Testis (tissue), 3 donors: ENCODE data around the gene SGSM2. TPM values are rescaled to one million over a fixed set of nuclear protein-coding genes. Genes with fewer than 3 reads are reported as not detected.

ENCODE experiments used
- DNase-seq: peaks from one replicate; pipeline ENCODE4 v3.0.0-alpha.2; 2019
- H3K27ac ChIP-seq, 2 donors: fragments of 200-600 bp; sonication (generic); one replicate each; pipeline ENCODE4 v1.5.1; 2019
- H3K27me3 ChIP-seq: fragments of 200-600 bp; sonication (generic); one replicate; pipeline ENCODE4 v1.5.1; 2019
- H3K36me3 ChIP-seq: fragments of 200-600 bp; sonication (generic); one replicate; pipeline ENCODE4 v1.5.1; 2017; ENCODE audit warnings: low read depth; ENCODE audit errors: missing control alignments
- H3K4me1 ChIP-seq: fragments of 200-600 bp; sonication (generic); one replicate; pipeline ENCODE4 v1.5.1; 2019
- H3K4me3 ChIP-seq, 2 donors: fragments of 200-600 bp; sonication (generic); one replicate each; pipeline ENCODE4 v1.5.1; 2017 to 2019
- H3K9me3 ChIP-seq: fragments of 200-600 bp; sonication (generic); one replicate; pipeline ENCODE4 v1.5.1; 2017
- POLR2A ChIP-seq: fragments of 450-650 bp; IDR thresholded peaks from one replicate; pipeline ENCODE4 v1.6.1; 2017; ENCODE audit warnings: antibody characterized with exemption, mild to moderate bottlenecking, moderate library complexity
- WGBS, 2 donors: methylation state at CpG; one replicate each; pipeline ENCODE4 v1.1.5; 2018; 5-methylcytosine and 5-hydroxymethylcytosine counted together
- intact Hi-C: fragments of 100-400 bp; cut with DNase I; formaldehyde crosslinking; loops from one replicate; pipeline ENCODE4 v1.15.1; 2023; ENCODE audit warnings: low total_unique reads
- polyA plus RNA-seq: library from polyadenylated mRNA; stranded (reverse); fragments of 350-450 nt; fragmentation: Illumina TruSeq; extraction: RNeasy Lipid Tissue Mini Kit (QIAGEN cat#74804); gene quantifications from one replicate; pipeline ENCODE4 v1.2.3, GENCODE V29; 2014; ENCODE audit warnings: low read depth, low replicate concordance; ENCODE audit not compliant: insufficient read depth
- total RNA-seq, 2 donors: library from RNA; depleted of rRNA; stranded (reverse); fragments of >200 nt; gene quantifications; one replicate each; pipeline ENCODE4 v1.2.3, GENCODE V29; 2016
- TF ChIP-seq, protein P1 (sequence below), 3 experiments: fragments of 450-650 bp in 2 of 3; fragments of 200-600 bp in 1 of 3; sonication (generic) in 1 of 3; IDR thresholded peaks; one replicate each; pipeline ENCODE4 v1.5.1; 2016 to 2019; ENCODE audit warnings: antibody characterized with exemption in 3 of 3, mild to moderate bottlenecking in 2 of 3, moderate library complexity in 1 of 3

Gene SGSM2
- total and polyA plus RNA-seq, 3 donors from 2014 or later: 54.1 to 88.9 (median 80.5) TPM

DNA sequence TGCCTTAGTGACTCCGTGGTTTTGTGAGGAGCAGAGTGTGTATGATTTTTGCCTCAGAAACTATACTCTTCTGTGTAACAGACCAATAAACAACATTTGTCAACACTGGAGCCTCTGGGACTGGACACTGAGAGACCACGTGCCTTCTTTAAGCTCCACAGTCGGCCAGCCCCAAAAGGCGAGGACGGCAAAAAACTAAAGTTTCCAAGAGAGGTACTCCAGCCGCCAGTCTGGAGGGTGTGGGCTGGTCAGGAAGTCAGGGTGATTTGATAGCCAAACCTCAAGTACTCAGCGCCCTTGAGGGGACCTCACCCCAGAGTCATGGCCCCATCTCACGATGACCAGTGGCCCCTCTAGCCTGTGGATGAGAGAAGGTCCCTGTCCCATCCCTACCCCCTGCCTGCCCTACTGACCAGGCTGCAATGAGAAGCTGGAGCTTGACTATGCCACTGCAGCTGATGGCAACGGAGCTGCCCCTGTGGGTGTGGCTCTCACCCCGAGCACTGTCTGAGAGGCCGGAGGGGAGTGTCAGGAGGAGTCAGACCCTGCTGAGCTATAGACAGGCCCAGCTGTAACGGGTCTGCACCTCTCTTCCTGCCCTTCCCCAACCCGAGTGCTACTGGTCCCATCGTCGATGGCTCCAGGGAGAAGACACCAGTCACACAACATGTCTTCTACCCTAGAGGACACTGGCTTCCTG, 43.8 kb downstream of the SGSM2 start:
- DNase-seq: no peak
- no peak overlapping the region for H3K27ac ChIP-seq
- H3K4me3 ChIP-seq: no peak overlapping the region
- no peaks in the 10 kb centered on the region for H3K27me3 ChIP-seq
- intact Hi-C loops: loop anchor here (5.0 kb wide), 1 partner anchor 36 kb away; no protein-coding TSS in a partner anchor
- H3K9me3 ChIP-seq: no peaks in the 10 kb centered on the region
- TF ChIP-seq, protein P1, sequence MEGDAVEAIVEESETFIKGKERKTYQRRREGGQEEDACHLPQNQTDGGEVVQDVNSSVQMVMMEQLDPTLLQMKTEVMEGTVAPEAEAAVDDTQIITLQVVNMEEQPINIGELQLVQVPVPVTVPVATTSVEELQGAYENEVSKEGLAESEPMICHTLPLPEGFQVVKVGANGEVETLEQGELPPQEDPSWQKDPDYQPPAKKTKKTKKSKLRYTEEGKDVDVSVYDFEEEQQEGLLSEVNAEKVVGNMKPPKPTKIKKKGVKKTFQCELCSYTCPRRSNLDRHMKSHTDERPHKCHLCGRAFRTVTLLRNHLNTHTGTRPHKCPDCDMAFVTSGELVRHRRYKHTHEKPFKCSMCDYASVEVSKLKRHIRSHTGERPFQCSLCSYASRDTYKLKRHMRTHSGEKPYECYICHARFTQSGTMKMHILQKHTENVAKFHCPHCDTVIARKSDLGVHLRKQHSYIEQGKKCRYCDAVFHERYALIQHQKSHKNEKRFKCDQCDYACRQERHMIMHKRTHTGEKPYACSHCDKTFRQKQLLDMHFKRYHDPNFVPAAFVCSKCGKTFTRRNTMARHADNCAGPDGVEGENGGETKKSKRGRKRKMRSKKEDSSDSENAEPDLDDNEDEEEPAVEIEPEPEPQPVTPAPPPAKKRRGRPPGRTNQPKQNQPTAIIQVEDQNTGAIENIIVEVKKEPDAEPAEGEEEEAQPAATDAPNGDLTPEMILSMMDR (IDR thresholded peaks at IDR 0.05): no peak
- TF ChIP-seq POLR2A: no peak
- no peaks in the 10 kb centered on the region for H3K36me3 ChIP-seq
- WGBS, 2 donors: 76 to 79% methylated on average over 9 to 15 of the region's 15 CpGs
- peaks cover 20% of the 10 kb centered on the region for H3K4me1 ChIP-seq

DNA sequence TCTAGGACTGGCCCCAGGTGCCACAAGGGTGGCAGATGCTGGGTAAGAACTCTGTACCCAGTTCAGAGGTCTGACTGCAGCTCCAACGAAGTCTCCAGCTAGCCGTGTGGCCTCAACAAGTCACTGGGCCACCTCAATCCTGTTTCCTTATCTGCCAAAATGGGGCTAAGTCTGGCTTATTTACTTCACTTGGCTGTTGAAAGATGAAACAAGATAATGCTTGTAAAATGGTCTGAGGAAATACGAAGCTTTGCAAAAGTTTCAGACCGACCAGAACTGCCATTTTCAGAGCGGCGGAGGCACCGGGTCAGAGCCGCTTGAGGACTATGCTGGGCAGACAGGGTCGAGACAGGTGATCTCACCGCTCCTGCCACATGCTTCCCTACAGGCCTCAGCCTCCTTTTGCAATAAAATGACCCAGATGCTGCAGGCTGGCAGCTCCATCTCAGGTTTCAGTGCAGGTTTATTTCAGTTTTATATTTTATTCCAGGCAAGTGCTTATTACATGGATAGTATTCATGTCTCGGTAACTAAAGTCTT, 46.4 kb downstream of the SGSM2 start:
- 87 to 89% methylated on average over 11 of the region's 11 CpGs for WGBS, 2 donors
- no peaks in the 10 kb centered on the region for H3K9me3 ChIP-seq
- no peak overlapping the region for H3K4me3 ChIP-seq
- no peak for DNase-seq
- no peaks in the 10 kb centered on the region for H3K36me3 ChIP-seq
- intact Hi-C loops: loop anchor here (5.0 kb wide), 1 partner anchor 34 kb away; no protein-coding TSS in a partner anchor
- no peak overlapping the region for H3K27ac ChIP-seq
- TF ChIP-seq POLR2A: no peak
- TF ChIP-seq, protein P1 (IDR thresholded peaks at IDR 0.05): no peak
- H3K4me1 ChIP-seq: peaks cover 20% of the 10 kb centered on the region
- no peaks in the 10 kb centered on the region for H3K27me3 ChIP-seq

DNA sequence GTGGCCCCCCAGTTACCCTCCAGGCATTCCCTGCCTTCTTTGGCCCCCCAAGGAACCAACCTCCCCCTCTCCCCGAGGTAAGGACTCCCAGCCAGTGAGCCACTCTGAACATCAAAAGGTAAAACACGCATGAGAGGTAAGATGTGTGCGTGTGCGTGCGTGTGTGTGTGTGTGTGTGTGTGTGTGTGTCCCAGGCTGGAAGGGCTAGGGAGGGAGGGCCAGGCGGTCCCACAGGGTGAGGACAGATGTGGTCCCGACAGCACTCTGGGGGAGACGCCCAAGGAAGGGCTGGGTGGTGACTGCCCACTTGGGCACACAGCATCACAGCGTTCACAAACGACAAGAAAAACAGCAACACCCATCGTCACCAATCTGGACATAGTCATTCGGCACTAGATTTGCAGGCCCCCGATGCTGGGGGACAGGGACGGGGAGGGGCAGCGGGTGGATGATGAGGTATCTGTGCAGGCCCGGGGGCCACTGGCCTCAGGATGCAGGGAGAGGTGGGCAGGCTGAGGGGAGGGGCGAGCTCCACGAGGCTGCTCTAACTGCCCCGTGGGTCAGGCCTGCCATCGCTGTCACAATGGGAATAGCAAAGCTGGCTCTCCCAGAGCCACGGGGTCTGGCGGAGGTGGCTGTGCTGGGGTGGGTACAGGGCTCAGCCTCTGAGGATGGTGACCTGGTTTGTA, 47.3 kb downstream of the SGSM2 start:
- no peak overlapping the region for H3K4me3 ChIP-seq
- peaks cover 20% of the 10 kb centered on the region for H3K4me1 ChIP-seq
- no peaks in the 10 kb centered on the region for H3K9me3 ChIP-seq
- peak overlapping the region; percentile 31 to 56 for H3K27ac ChIP-seq
- DNase-seq: no peak
- TF ChIP-seq, protein P1 (IDR thresholded peaks at IDR 0.05): no peak
- no peak for TF ChIP-seq POLR2A
- H3K36me3 ChIP-seq: no peaks in the 10 kb centered on the region
- no peaks in the 10 kb centered on the region for H3K27me3 ChIP-seq
- intact Hi-C loops: loop anchor here (5.0 kb wide), 1 partner anchor 33 kb away; no protein-coding TSS in a partner anchor
- 74 to 75% methylated on average over 19 to 22 of the region's 22 CpGs for WGBS, 2 donors

DNA sequence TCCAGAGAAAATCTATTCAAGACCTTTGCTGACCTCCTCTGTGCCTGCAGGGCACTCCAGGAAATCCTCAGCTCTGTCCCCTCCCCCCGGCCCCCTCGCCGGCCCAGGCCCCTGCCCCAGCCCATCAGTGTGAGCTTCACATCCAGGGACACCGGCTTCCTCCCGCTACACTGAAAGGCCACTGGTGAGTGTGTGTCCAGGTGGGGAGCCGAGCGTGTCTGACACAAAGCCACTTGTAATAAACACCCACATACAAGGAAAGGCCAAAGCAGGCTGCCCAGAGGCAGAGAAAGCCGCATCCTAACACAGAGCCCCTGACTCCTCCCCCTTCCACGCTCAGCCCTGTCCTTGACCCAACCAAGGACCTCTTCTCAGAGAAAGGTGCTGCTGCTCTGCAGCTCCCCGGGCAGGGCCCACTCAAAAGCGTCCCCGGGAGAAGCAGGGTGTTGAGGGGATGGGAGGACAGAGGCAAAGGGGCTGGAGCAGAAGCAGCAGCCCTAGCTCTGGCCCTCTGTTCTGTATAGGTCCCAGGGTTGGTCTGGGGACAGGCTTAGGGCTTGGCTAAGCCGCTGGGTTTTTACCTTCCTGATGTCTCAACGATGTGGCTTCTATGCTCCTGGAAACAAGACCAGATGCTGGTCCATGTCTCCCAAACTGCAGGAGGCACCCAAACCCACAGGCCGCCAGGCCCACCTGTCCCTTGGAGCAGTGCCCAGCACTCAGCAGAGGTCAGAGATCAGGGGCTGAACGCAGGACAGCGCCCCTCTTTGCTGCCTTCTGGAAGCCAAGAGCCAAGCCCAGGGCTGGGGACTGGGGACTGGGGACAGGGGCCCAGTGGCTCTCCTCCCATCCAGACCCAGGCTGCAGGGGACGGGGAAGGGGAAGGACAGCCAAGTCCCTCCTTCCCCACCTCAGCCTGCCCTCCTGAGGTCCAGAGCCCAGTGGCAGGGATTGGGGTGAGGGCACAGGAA, 48.2 kb downstream of the SGSM2 start:
- WGBS, 2 donors: 42 to 65% methylated on average over 5 to 18 of the region's 18 CpGs
- H3K4me1 ChIP-seq: peaks cover 30% of the 10 kb centered on the region
- intact Hi-C loops: no loop called here
- H3K27ac ChIP-seq: peak overlapping the region; percentile 31 to 56
- H3K36me3 ChIP-seq: no peaks in the 10 kb centered on the region
- no peak for DNase-seq
- no peaks in the 10 kb centered on the region for H3K27me3 ChIP-seq
- no peak for TF ChIP-seq POLR2A
- TF ChIP-seq, protein P1 (IDR thresholded peaks at IDR 0.05): no peak
- no peaks in the 10 kb centered on the region for H3K9me3 ChIP-seq
- no peak overlapping the region for H3K4me3 ChIP-seq
